Suppressor macrophage treated with lipopolysaccharide for 1 hour (primary cell): Measurements from ENCODE around the gene JAKMIP3.

Experiments
- DNase-seq, 3 donors: peaks; one replicate each; pipeline ENCODE4 v3.0.0-alpha.2; 2020 to 2022

The JAKMIP3 gene

DNA sequence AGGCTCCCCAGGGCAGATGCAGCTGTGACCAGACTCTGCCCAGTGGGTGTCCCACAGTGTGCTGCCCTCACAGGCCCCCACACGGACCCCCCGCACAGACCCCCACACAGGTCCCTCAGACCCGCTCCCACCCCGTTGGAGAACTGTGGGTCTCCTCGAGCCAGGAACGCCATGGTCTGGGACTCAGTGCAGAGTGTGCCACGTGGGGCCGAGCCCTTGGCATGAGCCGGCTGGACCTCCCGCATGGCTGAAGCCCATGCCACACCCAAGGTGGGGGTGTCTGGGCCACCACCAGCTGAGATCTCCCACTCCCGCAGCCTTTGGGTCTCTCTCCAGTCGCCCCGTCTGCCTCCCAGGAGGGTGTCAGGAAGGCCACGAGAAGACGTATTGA lies 34.3 kb downstream of the JAKMIP3 start:
- no peak for DNase-seq

DNA sequence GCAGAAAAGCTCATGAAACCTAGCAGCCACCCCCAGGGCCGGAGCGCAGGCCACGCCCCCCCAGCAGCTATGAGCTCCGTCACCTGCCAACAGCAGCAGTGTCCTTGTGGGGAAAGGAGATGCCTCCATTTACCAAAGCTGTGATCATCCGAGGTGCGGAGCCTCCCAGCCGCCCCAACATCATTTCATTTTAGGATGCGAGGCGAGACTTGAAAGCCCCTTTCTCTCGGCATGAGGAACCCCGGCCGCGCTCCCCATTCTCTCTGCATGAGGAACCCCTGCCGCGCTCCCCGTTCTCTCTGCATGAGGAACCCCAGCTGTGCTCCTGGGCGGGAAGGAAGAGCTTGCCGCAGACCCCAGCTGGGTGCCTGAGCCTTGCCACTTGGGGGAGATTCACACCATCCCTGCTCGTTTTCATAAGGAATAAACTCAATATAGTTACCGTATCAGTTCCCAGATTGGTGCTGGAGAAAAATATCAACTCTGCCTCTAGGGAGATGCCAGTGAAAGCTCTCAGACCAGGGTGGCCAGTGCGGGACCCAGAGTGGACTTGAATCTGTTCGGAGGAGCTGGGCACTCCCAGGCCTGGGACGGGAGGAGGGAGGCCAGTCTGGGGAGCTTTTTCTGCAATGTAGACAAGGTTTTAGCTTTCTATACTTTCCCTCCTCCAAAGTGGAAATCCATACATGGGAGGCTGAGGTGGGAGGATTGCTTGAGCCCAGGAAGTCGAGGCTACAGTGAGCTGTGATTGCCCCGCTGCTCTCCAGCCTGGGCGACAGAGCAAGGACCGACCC lies 35.0 kb downstream of the JAKMIP3 start:
- DNase-seq = no peak

DNA sequence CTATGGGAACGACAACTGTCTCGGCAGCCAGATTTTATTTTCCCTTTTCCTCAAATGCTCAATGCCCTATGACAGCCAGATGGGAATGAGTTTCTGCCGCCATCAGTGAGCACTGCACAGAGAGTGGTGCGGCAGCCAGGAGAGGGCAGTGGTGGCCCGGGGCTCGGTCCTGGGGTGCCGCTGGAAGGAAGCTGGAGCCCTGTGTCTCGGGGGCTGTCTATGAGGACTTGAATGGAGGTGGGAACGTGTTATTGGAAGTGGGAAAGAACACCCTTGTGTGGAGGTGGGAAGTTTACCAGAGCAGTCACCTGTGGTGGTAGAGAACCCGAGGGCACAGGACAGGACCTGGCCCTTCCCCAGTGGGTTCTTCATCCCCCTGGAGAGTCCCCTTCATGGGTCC lies 35.8 kb downstream of the JAKMIP3 start:
- DNase-seq = no peak

DNA sequence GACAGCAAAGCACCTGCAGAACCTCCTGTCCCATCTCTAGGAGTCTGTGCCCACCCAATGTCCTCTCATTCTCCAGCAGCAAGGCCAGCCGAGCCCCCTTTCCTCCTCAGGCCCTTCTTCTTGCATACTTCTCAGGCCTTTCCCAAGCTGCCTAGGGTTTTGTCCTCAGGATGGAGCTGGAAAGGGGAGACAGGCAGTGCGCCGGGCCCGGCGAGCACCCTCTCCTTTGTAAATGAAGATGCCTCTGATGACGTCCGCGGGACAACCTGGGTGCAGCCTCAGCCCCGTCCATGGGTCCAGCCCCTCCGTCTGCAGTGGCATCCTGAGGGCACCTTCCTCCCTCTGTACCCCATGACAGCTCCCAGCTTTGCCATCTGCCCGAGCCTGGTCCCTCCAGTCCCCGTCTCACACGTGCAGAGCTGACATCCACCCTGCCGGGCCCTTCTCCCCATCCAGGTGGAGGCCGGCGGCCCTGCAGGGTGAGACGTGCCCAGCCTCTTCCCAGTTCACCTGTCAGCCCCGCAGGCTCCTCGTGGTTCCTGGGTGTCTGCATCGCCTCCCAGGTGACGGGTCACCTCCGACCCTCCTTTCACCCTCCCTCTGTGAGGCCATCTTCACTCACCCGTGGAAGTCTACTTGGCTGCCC lies 36.4 kb downstream of the JAKMIP3 start:
- no peak for DNase-seq

DNA sequence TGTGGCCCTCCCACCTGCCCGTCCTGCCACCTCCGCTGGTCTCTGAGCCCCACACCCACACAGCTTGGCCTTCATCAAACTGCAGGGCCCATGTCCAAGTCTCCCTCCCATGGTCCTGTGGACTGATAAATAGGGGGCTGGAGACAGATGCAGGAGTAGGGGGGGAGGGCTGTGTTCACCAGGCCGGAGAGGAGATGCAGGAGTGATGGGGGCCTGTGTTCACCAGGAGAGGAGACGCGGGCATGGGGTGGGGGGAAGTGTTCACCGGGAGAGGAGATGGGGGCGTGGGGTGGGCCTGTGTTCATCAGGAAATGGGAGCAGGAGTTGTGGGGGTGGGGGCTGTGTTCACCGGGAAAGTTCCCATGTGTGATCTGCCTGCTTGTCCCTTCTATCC lies 37.0 kb downstream of the JAKMIP3 start:
- no peak for DNase-seq

DNA sequence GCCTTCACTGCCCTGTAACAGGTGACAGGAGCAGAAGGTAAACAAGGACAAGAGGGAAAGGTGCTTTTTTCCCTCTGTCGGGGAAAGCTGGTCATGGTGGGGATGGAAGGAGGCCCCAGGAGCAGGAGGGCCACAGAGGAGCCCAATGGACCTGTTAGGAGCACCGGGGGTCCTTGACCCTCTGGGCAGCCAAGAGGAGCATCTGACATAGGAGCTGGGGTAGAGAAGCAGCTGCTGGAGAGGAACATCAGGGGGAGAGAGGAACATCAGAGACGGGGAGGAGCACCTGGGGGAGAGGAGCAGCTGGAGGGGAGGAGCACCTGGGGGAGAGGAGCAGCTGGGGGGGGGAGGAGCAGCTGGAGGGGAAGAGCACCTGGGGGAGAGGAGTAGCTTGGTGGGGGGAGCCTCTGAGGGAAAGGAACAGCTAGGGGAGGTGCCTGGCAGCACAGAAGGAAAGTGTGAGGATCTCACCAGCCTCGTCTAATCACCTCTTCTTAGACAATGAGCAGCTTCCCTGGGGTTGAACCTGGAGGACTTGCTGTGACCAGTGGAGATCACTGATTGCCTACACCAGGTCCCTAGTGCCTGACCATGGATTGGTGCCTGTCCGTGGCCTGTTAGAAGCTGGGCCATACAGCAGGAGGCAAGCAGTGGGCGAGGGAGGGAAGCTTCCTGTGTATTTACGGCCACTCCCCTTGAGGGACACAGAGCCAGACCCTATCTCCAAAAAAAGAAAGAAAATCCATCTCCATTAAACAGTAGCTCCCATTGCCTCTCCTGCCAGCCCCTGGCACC lies 37.6 kb downstream of the JAKMIP3 start:
- DNase-seq = no peak

DNA sequence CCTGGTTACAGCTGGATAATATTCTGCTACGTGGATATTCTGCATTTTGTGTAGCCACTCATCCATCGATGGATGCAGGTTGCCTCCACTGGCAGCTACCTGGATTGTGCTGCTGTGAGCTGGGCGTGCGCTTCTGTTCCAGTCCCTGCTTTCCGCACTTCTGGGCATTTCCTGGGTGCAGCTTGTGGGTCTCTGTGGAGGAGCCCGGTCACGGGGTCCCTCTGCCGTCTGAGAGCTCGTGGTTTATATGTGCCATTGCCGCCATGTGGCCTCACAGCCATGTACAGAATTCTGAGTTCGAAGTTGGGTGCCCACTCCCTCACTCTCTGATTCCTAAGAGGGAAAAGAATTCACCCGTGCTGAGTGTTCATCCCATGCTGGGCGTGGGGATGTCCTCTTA lies 38.3 kb downstream of the JAKMIP3 start:
- DNase-seq = no peak

DNA sequence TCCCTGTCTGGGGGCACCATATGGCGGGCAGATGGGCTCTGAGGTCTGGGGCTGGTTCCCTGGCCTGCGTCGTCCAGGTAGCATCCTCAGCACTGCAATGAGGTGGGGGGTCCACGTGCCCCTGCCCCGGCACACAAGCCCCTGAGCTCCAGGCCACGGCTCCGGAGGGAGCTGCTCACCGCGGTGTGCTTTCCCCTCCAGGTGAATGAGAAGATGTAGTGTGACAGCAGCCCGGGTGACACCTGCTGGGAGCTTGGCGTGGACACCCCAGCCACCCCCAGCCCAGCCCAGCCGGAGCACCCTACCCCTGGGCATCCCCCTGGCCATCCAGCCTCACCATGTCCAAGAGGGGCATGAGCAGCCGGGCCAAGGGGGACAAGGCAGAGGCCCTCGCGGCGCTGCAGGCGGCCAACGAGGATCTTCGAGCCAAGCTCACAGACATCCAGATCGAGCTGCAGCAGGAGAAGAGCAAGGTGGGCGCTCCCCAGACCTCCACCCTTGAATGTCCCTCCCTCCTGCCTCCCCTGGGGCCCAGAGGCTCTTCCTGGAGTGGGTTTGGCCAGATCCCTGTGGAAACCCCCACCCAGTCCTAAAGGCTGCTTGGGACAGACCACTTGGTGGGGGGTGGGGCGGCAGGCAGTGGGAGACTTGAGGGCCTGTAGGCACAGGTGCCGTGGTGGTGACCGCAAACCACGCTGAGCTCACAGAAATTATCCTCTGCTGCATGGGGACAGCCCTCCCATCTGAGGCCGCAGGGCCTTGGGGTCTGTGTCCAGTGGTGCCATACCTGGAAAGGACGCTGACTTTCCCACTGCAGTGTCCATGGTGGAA lies 38.9 kb downstream of the JAKMIP3 start:
- DNase-seq = no peak

DNA sequence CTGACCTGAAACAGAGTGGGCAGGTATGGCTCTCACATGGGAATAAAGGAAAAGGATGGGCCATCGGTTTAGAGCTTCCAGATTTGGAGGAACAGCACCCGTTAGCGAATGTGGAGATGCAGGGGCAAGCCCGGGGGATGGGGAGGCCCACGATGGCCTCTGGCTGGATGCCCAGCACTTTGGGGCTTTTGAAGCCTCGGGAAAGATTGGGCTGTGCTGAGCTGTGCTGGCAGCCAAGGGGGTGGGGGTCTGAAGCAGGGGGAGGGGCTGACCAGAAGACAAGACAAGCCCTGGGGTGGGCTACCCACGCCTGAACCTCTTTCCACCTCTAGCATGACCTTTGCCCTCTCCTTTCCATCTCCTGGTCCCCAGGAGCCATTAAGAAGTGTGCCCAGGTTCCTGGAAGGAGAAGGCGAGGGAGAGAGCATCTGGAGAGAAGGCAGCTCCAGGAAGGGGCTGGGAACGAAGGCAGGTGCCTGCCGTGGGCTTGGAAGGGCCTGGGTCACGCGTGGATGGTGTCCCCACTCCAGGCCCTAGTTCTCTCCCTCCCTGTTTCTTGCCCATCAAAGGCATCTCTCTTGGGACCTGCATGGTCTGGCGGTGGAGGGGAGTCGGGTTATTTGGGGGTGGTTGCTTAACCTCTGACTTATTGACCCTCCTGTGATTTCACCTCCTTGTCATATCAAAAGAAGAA lies 39.7 kb downstream of the JAKMIP3 start:
- DNase-seq = no peak

DNA sequence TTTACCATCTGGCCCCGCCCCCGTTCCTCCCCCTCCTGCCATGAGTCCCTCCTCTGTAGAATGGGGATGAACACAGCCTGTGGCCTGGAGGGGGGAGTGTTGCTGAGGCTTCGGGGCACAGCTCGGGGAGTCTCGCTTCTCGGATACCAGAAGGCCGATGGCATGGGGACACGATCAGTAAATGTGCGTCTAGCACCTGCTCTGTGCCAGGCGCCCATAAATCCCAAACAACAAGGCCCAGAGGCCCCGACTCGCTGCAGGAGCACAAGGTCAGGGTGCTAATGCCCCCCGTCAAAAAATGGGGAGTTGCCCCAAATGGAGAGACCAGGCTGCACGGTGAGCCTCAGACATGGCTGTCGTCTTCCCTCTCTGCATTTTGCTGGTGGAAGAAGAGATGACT lies 40.7 kb downstream of the JAKMIP3 start:
- DNase-seq = no peak

DNA sequence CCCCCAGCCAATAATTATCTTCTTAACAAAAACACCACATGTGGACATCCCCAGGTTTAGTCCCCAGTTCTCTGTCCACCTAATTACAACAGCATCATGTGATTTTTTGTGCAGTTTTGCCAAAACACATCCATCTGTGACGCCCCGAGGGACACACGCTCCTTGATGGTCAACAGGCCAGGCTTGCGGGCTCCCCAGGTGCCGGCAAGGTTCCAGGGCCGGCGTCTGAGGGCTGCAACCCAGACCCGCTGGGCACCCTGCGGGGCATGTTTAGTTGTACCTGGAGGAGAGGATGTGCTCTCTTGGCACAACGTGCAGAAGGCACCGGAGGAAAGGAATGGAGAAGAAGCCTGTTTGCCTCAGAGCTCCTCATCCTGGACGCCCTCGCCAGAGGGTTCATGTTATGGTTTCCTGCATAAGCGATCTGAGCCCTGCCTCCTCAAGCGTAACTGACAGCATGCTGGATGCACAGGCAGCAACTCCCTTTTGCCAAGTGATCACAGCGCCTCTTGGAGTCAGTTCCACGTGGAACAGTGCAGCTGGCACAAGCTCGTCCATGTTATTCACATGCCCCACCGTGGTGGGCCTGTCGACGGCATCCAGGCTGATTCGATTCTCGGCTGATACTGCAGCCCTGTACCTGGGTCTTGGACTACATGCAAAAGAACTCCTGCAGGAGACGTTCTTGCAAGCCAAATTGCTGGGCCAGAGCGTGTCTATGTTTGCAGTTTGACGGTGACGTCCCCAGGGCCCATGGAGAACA lies 41.6 kb downstream of the JAKMIP3 start:
- DNase-seq = no peak

DNA sequence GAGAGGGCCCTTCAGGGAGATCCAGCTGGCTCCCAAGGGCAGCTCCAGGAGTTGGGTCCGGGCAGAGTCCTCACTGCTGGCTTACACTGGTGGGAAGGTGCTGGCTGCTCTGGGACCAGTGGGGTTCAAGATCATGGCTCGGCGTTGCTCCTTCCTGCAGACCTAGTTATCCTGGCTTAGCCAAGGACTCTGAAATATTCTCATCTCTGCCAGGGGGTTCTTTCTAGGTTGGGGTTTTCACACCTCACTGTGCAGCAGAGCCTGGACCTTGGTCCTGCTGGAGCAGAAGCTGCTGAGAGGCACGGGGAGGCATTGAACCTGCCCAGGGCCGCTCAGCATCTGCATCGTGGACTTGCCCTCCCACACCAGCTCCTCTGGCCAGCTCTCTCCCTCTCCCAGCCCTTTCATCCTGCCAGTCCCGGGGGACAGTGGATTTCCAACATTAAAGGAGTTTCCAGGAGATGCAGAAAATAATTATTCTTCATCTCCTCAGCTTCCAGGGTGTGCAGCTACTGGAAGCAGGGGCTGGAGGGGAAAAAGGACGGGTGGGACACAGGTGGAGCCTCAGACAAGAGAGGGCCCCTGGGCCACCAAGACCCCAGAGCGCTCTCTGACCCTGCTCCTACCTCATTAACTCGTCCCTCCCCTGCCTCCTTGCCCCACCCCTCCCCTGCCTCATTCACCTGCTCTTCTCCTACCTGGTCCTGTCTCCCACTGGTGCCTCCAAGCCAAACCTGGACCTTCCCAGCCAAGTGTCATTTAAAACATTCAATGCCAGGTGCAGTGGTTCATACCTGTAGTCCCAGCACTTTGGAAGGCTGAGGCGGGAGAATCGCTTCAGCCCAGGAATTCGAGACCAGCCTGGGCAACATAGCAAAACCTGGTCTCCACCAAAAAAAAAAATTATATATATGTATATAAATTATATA lies 42.5 kb downstream of the JAKMIP3 start:
- no peak for DNase-seq

DNA sequence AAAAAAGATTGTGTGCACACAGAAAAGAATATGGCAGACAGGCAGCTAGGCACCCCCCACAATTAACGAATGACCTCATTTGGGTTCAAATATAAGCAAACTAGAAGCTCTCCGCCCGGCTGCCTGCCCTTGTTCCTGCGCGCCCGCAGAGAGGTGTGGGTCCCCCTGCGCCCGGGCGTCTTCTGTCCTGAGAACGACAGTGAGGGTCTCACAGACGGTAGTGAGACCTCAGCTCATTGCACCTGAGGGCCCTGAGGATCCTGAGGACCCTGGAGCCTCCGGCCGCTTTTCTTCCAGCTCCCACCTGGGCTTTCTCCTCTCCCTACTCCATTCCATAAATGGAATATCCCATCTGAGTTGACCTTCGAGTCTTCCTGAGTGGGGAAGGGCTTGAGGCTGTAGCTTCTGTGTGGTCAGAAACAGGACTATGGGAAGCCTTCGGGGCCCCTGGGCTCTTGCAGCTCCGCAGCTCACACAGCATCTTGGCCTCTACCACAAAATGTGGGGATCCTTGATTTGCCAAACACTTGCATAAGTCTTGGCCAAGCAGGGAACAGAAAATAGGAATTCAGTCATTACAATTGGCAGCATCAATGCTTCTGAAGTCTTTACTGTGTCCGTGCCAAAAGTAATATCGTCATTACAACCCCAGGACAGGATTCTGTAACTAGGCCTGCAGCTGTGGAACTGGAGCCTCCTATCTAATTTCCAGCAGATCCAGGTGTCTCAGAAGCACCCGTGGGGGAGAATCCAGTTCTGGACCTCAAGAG lies 43.8 kb downstream of the JAKMIP3 start:
- DNase-seq = no peak

DNA sequence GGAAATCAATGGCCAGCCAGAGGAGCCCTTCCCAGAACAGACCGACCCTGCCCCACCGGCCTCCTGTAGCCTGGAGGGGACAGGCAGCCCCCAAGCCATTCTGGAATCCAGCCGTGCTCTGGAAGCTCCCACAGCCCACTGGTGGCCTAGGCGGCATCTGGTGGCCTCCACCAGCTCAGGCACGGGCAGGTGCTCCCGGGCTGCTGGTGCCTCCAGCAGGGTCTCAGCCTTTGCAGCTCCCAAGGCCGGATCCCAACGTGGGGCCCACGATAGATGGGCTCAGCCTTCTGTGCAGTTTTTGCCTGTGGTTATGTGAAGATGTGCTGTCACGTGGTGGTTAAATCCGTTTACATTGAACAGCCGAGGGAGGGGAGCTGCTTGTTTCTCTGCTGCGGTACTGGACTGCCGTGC lies 44.4 kb downstream of the JAKMIP3 start:
- no peak for DNase-seq

DNA sequence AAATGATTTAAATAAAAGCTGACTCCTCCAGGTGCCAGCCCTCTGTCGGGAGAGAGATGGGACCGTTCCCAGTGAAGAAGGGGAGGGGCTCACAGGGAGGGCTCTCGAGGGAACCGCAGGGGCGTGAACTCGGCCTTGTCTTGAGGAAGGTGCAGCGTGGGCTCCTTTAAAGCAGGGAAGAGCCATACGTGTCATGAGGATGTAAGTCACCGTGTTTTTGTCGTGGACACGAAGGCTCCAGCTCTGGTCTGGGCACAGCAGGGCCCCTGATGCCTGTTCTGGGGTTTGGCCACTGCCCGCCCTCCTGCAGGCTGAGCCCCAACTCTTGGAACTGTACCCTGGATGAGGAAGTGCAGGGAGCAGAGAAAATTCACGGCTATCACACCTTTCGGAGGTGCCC lies 45.0 kb downstream of the JAKMIP3 start:
- DNase-seq = no peak

DNA sequence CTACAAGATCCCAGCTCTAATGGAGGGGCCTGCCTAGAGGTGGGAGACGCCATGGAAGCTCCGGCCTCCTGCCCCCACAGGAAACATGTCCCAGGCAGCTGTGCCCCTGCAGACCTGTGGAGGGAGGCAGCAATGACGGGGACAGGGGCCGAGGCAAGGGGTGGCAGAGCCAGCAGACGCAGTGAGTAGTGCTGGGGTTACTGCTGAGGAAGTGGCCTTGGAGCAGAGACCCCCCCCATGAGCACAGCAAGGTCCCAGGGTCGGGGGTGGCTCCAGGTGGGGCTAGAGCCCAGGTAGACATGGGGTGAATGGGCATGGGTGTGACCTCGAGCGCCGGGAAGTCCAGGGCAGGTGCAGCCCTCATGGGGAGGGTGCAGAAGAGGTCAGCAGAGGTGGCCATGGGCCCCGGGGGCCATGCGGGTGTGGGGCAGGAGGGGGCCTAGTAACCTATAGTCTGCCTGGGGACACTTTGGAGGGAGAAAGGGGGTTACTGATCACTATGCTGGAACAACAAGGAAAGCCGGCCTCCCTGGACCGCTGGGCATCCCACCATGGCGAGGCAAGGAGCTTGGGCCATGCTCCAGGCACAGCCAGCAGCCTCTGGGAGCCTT lies 45.5 kb downstream of the JAKMIP3 start:
- DNase-seq = no peak

DNA sequence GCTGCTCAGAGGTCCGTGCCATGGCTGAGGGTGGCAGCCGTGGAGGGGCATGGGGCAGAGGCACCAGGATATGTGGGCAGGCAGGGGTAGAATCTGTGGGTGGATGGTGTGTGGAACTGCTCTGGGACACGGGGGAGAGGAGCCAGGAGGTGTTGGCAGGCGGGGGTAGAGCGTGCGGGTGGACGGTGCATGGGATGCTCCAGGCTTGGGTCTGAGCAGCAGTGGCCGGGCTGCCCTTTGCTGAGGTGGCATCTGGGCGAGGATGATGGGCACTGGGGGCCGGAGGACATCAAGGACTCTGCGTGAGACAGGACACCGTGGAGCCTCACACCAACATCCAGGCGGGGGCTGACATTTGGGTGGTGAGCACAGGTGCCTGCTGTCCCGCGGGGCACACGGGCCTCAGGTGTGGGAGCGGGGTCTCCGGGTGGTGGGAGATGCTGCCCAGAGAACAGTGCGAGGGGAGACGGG lies 46.2 kb downstream of the JAKMIP3 start:
- no peak for DNase-seq

DNA sequence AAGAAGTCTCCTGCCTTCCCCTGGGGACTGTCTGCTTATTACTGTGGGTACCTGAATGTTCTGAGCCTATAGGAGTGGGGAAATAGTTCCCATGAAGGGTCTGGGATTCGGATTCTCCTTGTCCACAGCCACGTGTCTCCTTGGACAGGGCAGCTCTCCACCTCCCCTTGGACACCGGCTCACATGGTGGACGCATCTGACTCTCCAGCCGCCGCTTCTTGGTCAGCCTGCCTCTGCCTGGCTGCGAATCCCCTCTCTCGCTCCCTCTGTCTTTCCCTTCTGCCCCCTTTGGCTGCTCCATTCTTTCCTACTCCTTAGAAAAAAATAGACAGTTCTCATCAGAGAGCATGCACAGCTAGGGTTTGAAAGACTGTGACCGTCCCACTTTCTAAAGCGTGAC lies 46.9 kb downstream of the JAKMIP3 start:
- no peak for DNase-seq

DNA sequence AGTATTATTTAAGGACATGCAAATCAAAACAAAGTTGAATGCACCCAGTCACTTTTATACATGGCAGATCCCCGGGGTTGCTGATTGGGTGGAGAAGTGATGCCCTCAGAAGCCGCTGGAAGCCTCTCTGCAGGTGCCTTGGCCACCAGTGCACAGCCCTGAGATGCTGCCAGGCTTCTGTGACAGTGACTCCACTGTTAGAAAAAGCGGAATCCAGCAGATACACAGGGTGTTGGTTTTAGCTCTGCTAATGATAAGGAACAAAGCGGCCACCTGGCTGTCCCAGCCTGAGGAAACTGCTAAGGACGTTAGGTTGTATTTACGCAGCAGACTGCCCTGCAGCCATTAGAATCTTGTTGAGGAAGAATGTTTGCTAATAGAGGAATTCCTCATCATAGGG lies 47.5 kb downstream of the JAKMIP3 start:
- DNase-seq = no peak
